IPS-18a (cell line): Measurements from ENCODE around the gene PPP1CC.

Experiments
- H3K27ac ChIP-seq: one replicate; pipeline ENCODE4 v1.5.1; 2013; ENCODE audit warnings: low read length
- H3K27me3 ChIP-seq: one replicate; pipeline ENCODE4 v1.6.1; 2013; ENCODE audit warnings: mild to moderate bottlenecking, low read length; ENCODE audit not compliant: control insufficient read depth, insufficient read depth
- H3K36me3 ChIP-seq: one replicate; pipeline ENCODE4 v1.6.1; 2013; ENCODE audit warnings: low read depth, low read length; ENCODE audit not compliant: control insufficient read depth
- H3K4me1 ChIP-seq: one replicate; pipeline ENCODE4 v1.6.1; 2013; ENCODE audit warnings: low read depth, low read length; ENCODE audit not compliant: control insufficient read depth
- H3K4me3 ChIP-seq: one replicate; pipeline ENCODE4 v1.5.1; 2013; ENCODE audit warnings: low read length
- H3K9ac ChIP-seq: one replicate; pipeline ENCODE4 v1.6.1; 2013; ENCODE audit warnings: mild to moderate bottlenecking, low read length, moderate library complexity
- H3K9me3 ChIP-seq: one replicate; pipeline ENCODE4 v1.6.1; 2013; ENCODE audit warnings: low read depth, low read length; ENCODE audit not compliant: control insufficient read depth

PPP1CC gene

GRCh38 chr12:110696283-110696682 lies 46.4 kb downstream of the PPP1CC start:
- H3K4me3 ChIP-seq = no peak overlapping the region
- no peak overlapping the region for H3K9ac ChIP-seq
- no peaks in the 10 kb centered on the region for H3K4me1 ChIP-seq
- H3K27ac ChIP-seq = no peak overlapping the region
- no peaks in the 10 kb centered on the region for H3K27me3 ChIP-seq
- H3K36me3 ChIP-seq = no peaks in the 10 kb centered on the region
- no peaks in the 10 kb centered on the region for H3K9me3 ChIP-seq

- Histone ChIP-seq H3K36me3 (no peaks in the 10 kb centered on the region), H3K27me3 (no peaks in the 10 kb centered on the region), H3K27ac (no peak overlapping the region), H3K4me1 (peaks cover 4% of the 10 kb centered on the region), H3K9ac (no peak overlapping the region), H3K4me3 (no peak overlapping the region), H3K9me3 (no peaks in the 10 kb centered on the region)
These were observed 48.3 kb downstream of the PPP1CC start for GRCh38 chr12:110694330-110694901.

DNA sequence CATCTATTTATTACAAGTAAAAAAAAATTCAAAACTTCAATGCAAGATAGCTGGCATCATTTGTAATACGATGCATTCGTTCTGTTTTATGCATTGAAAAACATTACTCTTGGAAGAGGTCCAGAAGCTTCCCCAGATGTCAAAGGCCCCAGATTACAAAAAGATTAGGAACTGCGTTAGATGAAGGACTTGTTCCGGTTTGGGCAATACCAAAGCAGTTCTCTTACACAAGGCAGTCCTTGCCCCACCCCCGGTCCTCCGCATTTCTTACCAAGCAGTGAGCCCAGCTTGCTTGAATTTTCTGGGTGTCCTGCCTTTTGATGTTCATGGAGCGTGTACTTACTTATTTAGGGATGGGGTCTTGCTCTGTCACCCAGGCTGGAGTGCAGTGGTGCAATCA lies 49.0 kb downstream of the PPP1CC start:
- Histone ChIP-seq H3K9ac (no peak overlapping the region), H3K4me3 (no peak overlapping the region), H3K9me3 (no peaks in the 10 kb centered on the region), H3K36me3 (no peaks in the 10 kb centered on the region), H3K27ac (no peak overlapping the region), H3K4me1 (peaks cover 4% of the 10 kb centered on the region), H3K27me3 (peaks cover under 1% of the 10 kb centered on the region)

- Histone ChIP-seq H3K27ac (no peak overlapping the region), H3K4me3 (no peak overlapping the region)
These were observed 52.6 kb downstream of the PPP1CC start for GRCh38 chr12:110690127-110690430.

DNA sequence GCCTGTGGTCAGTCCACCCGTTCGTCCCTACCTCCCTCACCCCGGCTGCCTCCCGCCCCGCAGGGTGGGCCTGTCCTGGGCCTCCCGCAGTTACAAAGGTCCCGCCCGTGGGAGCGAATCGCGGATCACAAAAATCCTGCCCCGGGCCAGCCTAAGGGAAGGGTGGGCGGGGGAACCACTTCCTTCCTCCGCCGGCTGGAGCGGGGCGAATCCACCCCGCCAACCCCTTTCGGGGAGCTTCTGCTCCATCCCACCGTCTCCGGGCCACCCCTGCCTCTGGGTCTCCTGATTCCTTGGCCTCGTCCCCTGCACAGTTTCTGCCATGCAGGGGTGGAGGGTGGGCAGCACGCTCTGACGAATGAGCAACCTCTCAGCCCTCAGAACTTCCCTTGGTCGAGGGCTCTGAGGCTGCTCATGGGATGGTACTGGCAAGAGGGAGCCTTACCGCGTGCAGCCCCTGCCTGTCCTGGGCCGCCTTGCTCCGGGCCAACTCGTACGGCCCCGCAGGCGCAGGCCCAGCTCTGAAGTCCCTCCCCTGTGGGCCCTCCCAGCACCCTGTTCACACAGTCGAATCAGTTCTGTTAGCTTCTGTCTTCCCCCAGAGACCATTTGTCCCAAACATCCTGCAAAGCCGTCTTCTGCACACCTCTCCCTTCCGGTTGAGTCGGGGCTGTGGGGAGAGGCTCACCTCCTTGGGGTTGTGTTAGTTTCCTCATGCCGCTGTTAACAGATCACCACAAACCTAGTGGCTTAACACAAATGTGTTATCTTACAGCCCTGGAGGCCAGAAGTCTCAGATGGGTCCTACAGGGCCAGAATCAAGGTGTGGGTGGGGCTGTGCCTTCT lies 53.2 kb downstream of the PPP1CC start:
- Histone ChIP-seq H3K4me3 (peak overlapping the region; percentile 56), H3K27me3 (peaks cover 13% of the 10 kb centered on the region), H3K4me1 (peaks cover 4% of the 10 kb centered on the region), H3K9me3 (no peaks in the 10 kb centered on the region), H3K36me3 (no peaks in the 10 kb centered on the region), H3K9ac (peak overlapping the region; percentile 56), H3K27ac (no peak overlapping the region)

More at GRCh38 chr12:110690127-110690430, 52.6 kb downstream of the PPP1CC start:
- Histone ChIP-seq H3K9me3 (no peaks in the 10 kb centered on the region), H3K36me3 (no peaks in the 10 kb centered on the region), H3K27me3 (peaks cover 13% of the 10 kb centered on the region), H3K4me1 (peaks cover 4% of the 10 kb centered on the region), H3K9ac (no peak overlapping the region)

DNA sequence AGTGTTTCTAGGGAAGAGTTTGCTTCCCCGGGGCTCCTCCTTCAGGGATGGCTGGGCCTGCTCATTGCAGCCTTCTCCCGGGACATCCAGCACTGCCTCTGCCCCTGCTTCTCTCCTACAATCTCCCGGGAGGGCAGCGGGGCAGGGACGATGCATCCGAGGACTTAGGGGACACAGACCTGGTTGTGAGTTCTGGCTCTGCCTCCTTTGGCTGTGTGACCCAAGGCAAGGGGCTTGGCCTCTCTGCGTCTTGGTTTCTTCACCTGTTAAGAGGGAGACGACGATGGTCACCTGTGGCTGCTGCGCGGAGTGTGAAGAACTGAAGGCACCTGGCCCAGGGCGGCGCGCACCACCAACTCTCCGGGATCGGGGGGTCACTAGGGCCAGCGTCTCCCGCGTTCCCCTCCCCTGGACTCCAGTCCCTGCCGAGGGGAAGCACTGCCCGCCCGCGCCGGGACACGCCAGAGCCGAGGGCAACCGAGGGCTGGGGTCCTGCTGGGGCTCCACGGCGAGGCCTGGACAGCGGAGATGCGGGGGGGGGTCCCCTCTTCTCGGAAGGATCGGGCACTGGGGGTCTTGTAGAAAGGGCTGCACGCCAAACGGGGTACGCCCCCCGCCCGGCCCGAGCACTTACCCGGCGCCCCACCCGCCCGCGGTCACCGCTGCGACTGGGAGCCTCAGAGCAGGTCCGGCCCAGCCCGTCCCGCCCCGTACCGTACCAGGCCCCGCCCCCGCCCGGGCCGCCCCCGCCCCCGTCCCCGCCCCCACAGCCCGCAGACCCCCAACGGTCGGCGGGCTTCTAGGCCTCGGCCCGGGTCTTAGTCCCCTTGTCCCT lies 54.0 kb downstream of the PPP1CC start, which contains the start of gene HVCN1:
Gene HVCN1, minus strand, starts transcription at position 670 of the 835 bp plus-strand sequence. CDS start 5,870 bp downstream, outside the sequence.
- Histone ChIP-seq H3K4me1 (peaks cover 4% of the 10 kb centered on the region), H3K36me3 (no peaks in the 10 kb centered on the region), H3K9ac (peak within 1 kb of the TSS; percentile 56), H3K27me3 (peaks cover 13% of the 10 kb centered on the region), H3K4me3 (peak within 1 kb of the TSS; percentile 56), H3K9me3 (no peaks in the 10 kb centered on the region), H3K27ac (no peak within 1 kb of the TSS)

- Histone ChIP-seq H3K9ac (no peak overlapping the region), H3K27me3 (peaks cover 13% of the 10 kb centered on the region), H3K4me1 (peaks cover 4% of the 10 kb centered on the region), H3K36me3 (no peaks in the 10 kb centered on the region), H3K9me3 (no peaks in the 10 kb centered on the region), H3K27ac (no peak overlapping the region), H3K4me3 (no peak overlapping the region)
These were observed 55.1 kb downstream of the PPP1CC start for GRCh38 chr12:110687396-110688169.

DNA sequence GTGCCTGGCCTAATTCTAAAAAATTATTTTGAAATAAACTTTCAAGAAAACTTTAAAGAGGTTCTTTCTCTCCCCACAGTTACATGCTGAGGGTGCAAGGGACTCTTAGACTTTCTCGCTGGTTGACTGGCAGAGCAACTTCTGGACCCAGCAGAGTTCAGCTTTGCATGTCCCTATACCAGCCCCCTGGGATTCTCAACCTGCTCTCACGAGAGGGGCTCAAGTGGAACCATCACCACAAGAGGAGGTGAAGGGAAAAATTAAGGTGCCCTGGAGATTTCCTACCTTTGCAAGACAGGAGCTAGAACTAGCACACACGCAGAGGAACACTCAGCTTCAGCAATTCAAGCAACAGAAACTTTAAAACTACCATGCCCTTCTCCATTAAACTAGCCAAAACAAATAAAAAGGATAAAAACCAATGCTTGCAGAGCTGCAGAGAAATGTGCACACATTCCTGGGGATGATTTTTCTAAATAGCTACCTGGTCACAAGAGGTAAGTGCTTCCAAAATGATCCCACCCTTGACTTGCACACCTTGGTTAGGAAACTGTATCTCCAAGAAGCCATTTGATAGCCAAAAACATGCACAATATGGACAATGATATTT lies 56.3 kb downstream of the PPP1CC start:
- H3K9ac ChIP-seq = no peak overlapping the region
- peaks cover 13% of the 10 kb centered on the region for H3K27me3 ChIP-seq
- H3K4me1 ChIP-seq = peaks cover 4% of the 10 kb centered on the region
- H3K9me3 ChIP-seq = no peaks in the 10 kb centered on the region
- H3K4me3 ChIP-seq = no peak overlapping the region
- H3K27ac ChIP-seq = no peak overlapping the region
- H3K36me3 ChIP-seq = no peaks in the 10 kb centered on the region

GRCh38 chr12:110684312-110684836 lies 58.3 kb downstream of the PPP1CC start:
- H3K27ac ChIP-seq = no peak overlapping the region
- no peaks in the 10 kb centered on the region for H3K36me3 ChIP-seq
- H3K27me3 ChIP-seq = peaks cover 13% of the 10 kb centered on the region
- no peaks in the 10 kb centered on the region for H3K9me3 ChIP-seq
- no peak overlapping the region for H3K9ac ChIP-seq
- H3K4me3 ChIP-seq = no peak overlapping the region
- no peaks in the 10 kb centered on the region for H3K4me1 ChIP-seq

- no peak overlapping the region for H3K27ac ChIP-seq
These were observed 58.8 kb downstream of the PPP1CC start for GRCh38 chr12:110683888-110684287.

More at GRCh38 chr12:110683888-110684287, 58.8 kb downstream of the PPP1CC start:
- no peaks in the 10 kb centered on the region for H3K9me3 ChIP-seq
- H3K36me3 ChIP-seq = no peaks in the 10 kb centered on the region
- no peaks in the 10 kb centered on the region for H3K4me1 ChIP-seq
- H3K27me3 ChIP-seq = peaks cover 13% of the 10 kb centered on the region
- H3K9ac ChIP-seq = no peak overlapping the region
- no peak overlapping the region for H3K4me3 ChIP-seq
